NCI-H345 treated with DMSO at 0.1 percent for 48 hours (cell line): ENCODE measurements around the gene FGG.

Experiments used
- DNase-seq: peaks from one replicate; lab custom pipeline; 2025; ENCODE audit not compliant: unreplicated experiment; lab: John Stamatoyannopoulos, UW

The FGG gene

DNA sequence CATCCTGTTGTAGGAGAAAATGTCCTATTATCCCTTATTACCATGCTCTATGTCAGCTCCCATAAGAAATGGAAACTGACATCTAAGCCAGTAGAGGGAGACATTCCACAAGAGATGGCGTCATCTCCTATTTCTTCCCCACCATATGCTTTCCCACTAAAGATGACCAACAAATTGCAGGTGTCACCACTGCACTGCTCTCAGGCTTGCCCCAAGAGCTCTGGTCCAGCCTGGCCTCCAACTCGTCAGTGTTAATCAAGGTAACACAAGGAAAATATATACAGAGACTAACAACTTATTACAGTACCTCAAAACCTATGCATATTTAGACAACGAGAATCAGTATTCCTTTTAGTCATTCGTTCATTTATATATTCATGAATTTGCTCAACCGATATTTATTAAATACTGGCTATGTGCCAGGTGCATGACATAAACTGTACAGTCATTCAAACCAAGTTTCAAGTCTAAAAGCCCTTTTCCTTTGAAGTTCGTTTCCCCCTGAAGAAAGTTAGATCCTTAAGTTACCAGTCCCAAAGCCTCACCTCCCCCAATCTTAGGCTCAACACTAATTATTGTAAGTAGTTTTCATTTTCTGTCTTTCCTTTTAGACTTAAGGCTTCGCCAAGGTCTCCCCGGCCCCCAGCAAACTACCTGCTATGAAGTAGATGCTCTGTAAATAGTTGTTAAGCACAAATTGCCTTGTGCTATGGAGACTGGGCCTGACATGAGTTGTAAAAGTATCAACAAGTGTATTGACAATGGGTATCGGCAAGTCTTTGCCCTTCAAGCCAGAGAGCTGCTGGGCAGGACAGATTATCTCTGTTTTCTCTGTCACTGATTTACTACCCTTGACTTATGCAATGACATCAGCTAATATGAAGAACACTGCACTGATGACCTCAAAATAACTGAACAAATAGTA is 52.7 kb downstream of the FGG start:
- no peak for DNase-seq

DNA sequence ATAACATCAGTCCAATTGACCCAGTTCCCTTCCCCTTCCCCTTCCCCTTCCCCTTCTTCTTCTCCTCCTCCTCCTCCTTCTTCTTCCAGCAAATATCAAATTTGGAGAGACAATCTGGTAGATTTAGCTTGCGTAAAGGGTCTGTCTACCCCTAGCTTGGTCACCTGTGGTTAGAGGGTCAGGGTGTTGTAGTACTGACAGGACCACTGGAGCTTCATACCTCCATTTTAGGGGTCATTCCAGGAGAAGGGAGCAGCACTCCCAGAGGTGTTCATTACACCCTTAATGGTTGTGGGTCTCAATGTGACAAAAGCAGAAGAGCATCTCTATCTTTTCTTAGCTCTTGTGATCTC is 53.3 kb downstream of the FGG start:
- DNase-seq: no peak
